ENCODE data around the gene EYS. TPM values are rescaled to one million over a fixed set of nuclear protein-coding genes. Genes with fewer than 3 reads are reported as not detected.

The EYS gene
- total and polyA plus RNA-seq, 2 of the 8 experiments (the other 6 are each of a cell fraction or from before 2014, with no cell fraction given), result 0.05 to 0.13 TPM

GRCh38 chr6:65350530-65350929 is 356.5 kb downstream of the EYS start:
- Histone ChIP-seq H2BK5ac (ENCODE audit: low read depth, low read length) (no peak overlapping the region), H2BK20ac (ENCODE audit: low read length) (no peak overlapping the region), H4K8ac (ENCODE audit: extremely low read depth, insufficient read depth, low read length) (no peak overlapping the region), H3K79me2 (ENCODE audit: control insufficient read depth in 1 of 2, insufficient read depth in 2 of 2, low read length in 2 of 2) (no peaks in the 10 kb centered on the region), H2AFZ (ENCODE audit: low read length) (no peak overlapping the region), H4K20me1 (replicated peaks in 1 of 2; ENCODE audit: control insufficient read depth in 1 of 2, insufficient read depth in 2 of 2, low read length in 2 of 2) (no peaks in the 10 kb centered on the region), H2AK5ac (ENCODE audit: low read depth, low read length) (no peak overlapping the region), H3K23me2 (ENCODE audit: low read depth, low read length) (no peaks in the 10 kb centered on the region), H3K4me2 (ENCODE audit: insufficient read depth in 1 of 2, low read depth in 2 of 2, low read length in 2 of 2) (no peak overlapping the region), H3K4ac (replicated peaks; ENCODE audit: insufficient read length, low read depth, low read length) (no peak overlapping the region), H3K79me1 (ENCODE audit: low read depth, low read length) (no peaks in the 10 kb centered on the region), H4K91ac (replicated peaks; ENCODE audit: insufficient read length, low read length) (no peak overlapping the region), H3K36me3 (ENCODE audit: control insufficient read depth in 2 of 4, insufficient read depth in 4 of 4, low read length in 3 of 4) (no peaks in the 10 kb centered on the region), H3K27ac (ENCODE audit: low read depth, low read length) (no peak overlapping the region), H2BK15ac (ENCODE audit: low read length) (no peak overlapping the region), H2BK120ac (replicated peaks; ENCODE audit: low read depth, low read length) (no peak overlapping the region), H3K9ac (replicated peaks in 1 of 4; ENCODE audit: extremely low read depth in 1 of 4, low read depth in 3 of 4, low read length in 3 of 4) (no peak overlapping the region), H3K23ac (ENCODE audit: insufficient read length) (no peak overlapping the region), H3K4me3 (ENCODE audit: extremely low read depth in 1 of 4, insufficient read depth in 2 of 4, low read depth in 3 of 4, low read length in 4 of 4) (no peak overlapping the region), H4K5ac (ENCODE audit: insufficient read length, low read depth, low read length) (no peak overlapping the region), H3K27me3 (replicated peaks in 1 of 4; ENCODE audit: control insufficient read depth in 3 of 4, extremely low read depth in 1 of 4, insufficient read depth in 3 of 4, low read length in 3 of 4) (peaks cover 0 to 1% (median 0%) of the 10 kb centered on the region in 4 experiments; a peak in 1 of 7 replicates), H3K9me3 (ENCODE audit: insufficient read depth in 2 of 2, low read depth in 1 of 2, low read length in 1 of 2) (no peaks in the 10 kb centered on the region), H3K14ac (ENCODE audit: insufficient read length) (no peak overlapping the region), H3K56ac (replicated peaks; ENCODE audit: insufficient read length, low read depth, low read length) (no peak overlapping the region), H3K18ac (ENCODE audit: extremely low read depth, low read length) (no peak overlapping the region), H2BK12ac (ENCODE audit: low read depth, low read length) (no peak overlapping the region), H3K4me1 (replicated peaks in 1 of 4; ENCODE audit: control insufficient read depth in 3 of 4, insufficient read depth in 4 of 4, low read length in 3 of 4) (no peaks in the 10 kb centered on the region)
- POLR2A ChIA-PET (ENCODE audit: partially characterized antibody), result no interaction called here
- CTCF ChIA-PET (ENCODE audit: partially characterized antibody), result no interaction called here
- TF ChIP-seq NRF1 (IDR thresholded peaks at IDR 0.05; ENCODE audit: low read depth, low read length) (no peak), EP300 (IDR thresholded peaks at IDR 0.05; ENCODE audit: borderline replicate concordance in 1 of 2, low read depth in 2 of 2, low read length in 2 of 2) (no peak), YY1 (IDR thresholded peaks at IDR 0.05; ENCODE audit: low read depth, low read length) (no peak), HDAC2 (IDR thresholded peaks at IDR 0.05; ENCODE audit: borderline replicate concordance in 1 of 2, low read depth in 2 of 2, low read length in 2 of 2) (no peak)
- 89% methylated on average over 4 of the region's 4 CpGs; no CpG with 5 or more reads in 1 of the 2 experiments for WGBS, 2 experiments (ENCODE audit: extremely low coverage in 1 of 2, insufficient coverage in 1 of 2, insufficient read length in 1 of 2, insufficient replicate concordance in 2 of 2, low coverage in 1 of 2, low lambda C conversion rate in 2 of 2, missing lambda C conversion rate in 1 of 2)
- DNase-seq (ENCODE audit: low read depth in 1 of 2, low spot score in 2 of 2), result no peak
- FAIRE-seq, result no peak

All from H1 (cell line).